Fibroblast of gingiva (primary cell): ENCODE results near the gene PRKN.
"Not testable (repeated sequence)": the region's sequence is repeated elsewhere in the genome, so short reads cannot be mapped to it uniquely, and the experiment has no call there.

ENCODE experiments used
- DNase-seq: peaks from one replicate; pipeline ENCODE4 v3.0.0-alpha.2; 2011; ENCODE audit warnings: low read depth

The PRKN gene

GRCh38 chr6:161838306-161839035, 889.1 kb downstream of the PRKN start:
- DNase-seq = no peak

GRCh38 chr6:161837854-161838253, 889.7 kb downstream of the PRKN start:
- DNase-seq = no peak

- DNase-seq = no peak
Measured at GRCh38 chr6:161837449-161837735, 890.2 kb downstream of the PRKN start.

GRCh38 chr6:161836643-161837448, 890.7 kb downstream of the PRKN start:
- no peak for DNase-seq

- DNase-seq = no peak
Measured at GRCh38 chr6:161835500-161836215, 891.9 kb downstream of the PRKN start.

- no peak for DNase-seq
Measured at GRCh38 chr6:161834426-161834825, 893.1 kb downstream of the PRKN start.

GRCh38 chr6:161833099-161833860, 894.3 kb downstream of the PRKN start:
- no peak for DNase-seq

GRCh38 chr6:161832622-161833021, 894.9 kb downstream of the PRKN start:
- no peak for DNase-seq

- DNase-seq = no peak
Measured at GRCh38 chr6:161830866-161831616, 896.5 kb downstream of the PRKN start.

GRCh38 chr6:161829291-161829729, 898.3 kb downstream of the PRKN start:
- no peak for DNase-seq

- DNase-seq = no peak
Measured at GRCh38 chr6:161828355-161828754, 899.2 kb downstream of the PRKN start.

GRCh38 chr6:161826512-161826911, 901.1 kb downstream of the PRKN start:
- DNase-seq = no peak

- DNase-seq = not testable (repeated sequence)
Measured at GRCh38 chr6:161822204-161822603, 905.4 kb downstream of the PRKN start.

GRCh38 chr6:161817881-161818280, 909.7 kb downstream of the PRKN start:
- DNase-seq = no peak

GRCh38 chr6:161815965-161816364, 911.6 kb downstream of the PRKN start:
- no peak for DNase-seq

GRCh38 chr6:161813156-161813555, 914.4 kb downstream of the PRKN start:
- DNase-seq = no peak

- DNase-seq = no peak
Measured at GRCh38 chr6:161809971-161810370, 917.6 kb downstream of the PRKN start.

- no peak for DNase-seq
Measured at GRCh38 chr6:161804838-161805237, 922.7 kb downstream of the PRKN start.

GRCh38 chr6:161803131-161803530, 924.4 kb downstream of the PRKN start:
- DNase-seq = no peak

- no peak for DNase-seq
Measured at GRCh38 chr6:161802231-161802630, 925.3 kb downstream of the PRKN start.

GRCh38 chr6:161798844-161799394, 928.6 kb downstream of the PRKN start:
- no peak for DNase-seq
